Pancreas (tissue), 10 donors: ENCODE results near the gene CDC14A. TPM values are rescaled to one million over a fixed set of nuclear protein-coding genes. Genes with fewer than 3 reads are reported as not detected.

Experiments
- ATAC-seq, 4 donors: fragments of 200-7000 bp; cut with Tn5 transposase; one replicate each; pipeline versions ENCODE4 v1.8.0 to v1.9.1; 2020; ENCODE audit warnings: mild to moderate bottlenecking in 4 of 4, moderate library complexity in 4 of 4
- DNase-seq, 6 donors: peaks; one replicate each; pipeline ENCODE4 v3.0.0-alpha.2; 2020
- FAIRE-seq: peaks from 2 replicates; lab custom pipeline; 2012; peaks lifted over from hg19 to GRCh38; lab: Jason Lieb, UNC
- H3K27ac ChIP-seq, 4 donors: fragments of 200-600 bp; sonication (generic); 1 replicate in 3 of 4; 2 replicates in 1 of 4; pipeline versions ENCODE4 v1.5.0 to v1.8.0; 2020
- H3K27me3 ChIP-seq, 4 donors: fragments of 200-600 bp; one replicate each; pipeline ENCODE4 v1.8.0; 2021
- H3K36me3 ChIP-seq, 3 donors: fragments of 200-600 bp; sonication (generic) in 1 of 3; one replicate each; pipeline versions ENCODE4 v1.5.0 to v1.8.0; 2020 to 2021
- H3K4me1 ChIP-seq, 3 donors: fragments of 200-600 bp; one replicate each; pipeline ENCODE4 v1.8.0; 2021
- H3K4me3 ChIP-seq, 4 donors: fragments of 200-600 bp; sonication (generic) in 2 of 4; one replicate each; pipeline versions ENCODE4 v1.5.0 to v1.8.0; 2020 to 2021
- H3K9me3 ChIP-seq, 4 donors: fragments of 200-600 bp; one replicate each; pipeline ENCODE4 v1.8.0; 2021
- CTCF ChIP-seq, 4 donors: fragments of 200-600 bp; sonication (generic) in 3 of 4; IDR thresholded peaks; one replicate each; pipeline versions ENCODE4 v1.5.0 to v1.8.0; 2021; ENCODE audit warnings: antibody characterized with exemption in 4 of 4
- WGBS, 2 donors: extraction: QIAGEN DNeasy Blood & Tissue Kit; methylation state at CpG; one replicate each; pipeline ENCODE4 v1.1.7; 2013; 5-methylcytosine and 5-hydroxymethylcytosine counted together
- intact Hi-C, 3 donors: fragments of 100-400 bp; cut with DNase I; formaldehyde crosslinking; loops; one replicate each; pipeline versions ENCODE4 v1.11.1 to v1.14.2; 2022
- polyA plus RNA-seq, 2 donors: library from polyadenylated mRNA; stranded (reverse); fragments of 200-250 nt; gene quantifications; one replicate each; pipeline ENCODE4 v1.2.3, GENCODE V29; 2013
- total RNA-seq, 6 donors: library from RNA; stranded (reverse); fragmentation: NEBNext Ultra II Directional in 4 of 6; extraction: Animal tissue kit (Norgen Biotek cat#: 25700) in 4 of 6; gene quantifications; one replicate each; pipeline versions ENCODE4 v1.2.1 to v1.2.4, GENCODE V29; 2021 to 2023
- donor health status: healthy with polysubstance abuse.
- donor health status: DM: no; HTN: no; CAD: no; lungs with moderate emphysema.
- donor health status: DM: no; HTN: no; CAD: no.
- donor health status: control.
- donor health status: control.
- donor health status: Bipolar disorder and iron deficiency.
- donor health status: DM: yes; HTN: yes; CAD: no.
- donor health status: DM: no; HTN: no; CAD: no.
- donor health status: DM: no; HTN: no; CAD: no.
- donor health status: DM: yes; HTN: yes; CAD: no.

CDC14A gene
- total and polyA plus RNA-seq, 8 donors, result 1.4 to 5.2 (median 3.0) TPM

DNA sequence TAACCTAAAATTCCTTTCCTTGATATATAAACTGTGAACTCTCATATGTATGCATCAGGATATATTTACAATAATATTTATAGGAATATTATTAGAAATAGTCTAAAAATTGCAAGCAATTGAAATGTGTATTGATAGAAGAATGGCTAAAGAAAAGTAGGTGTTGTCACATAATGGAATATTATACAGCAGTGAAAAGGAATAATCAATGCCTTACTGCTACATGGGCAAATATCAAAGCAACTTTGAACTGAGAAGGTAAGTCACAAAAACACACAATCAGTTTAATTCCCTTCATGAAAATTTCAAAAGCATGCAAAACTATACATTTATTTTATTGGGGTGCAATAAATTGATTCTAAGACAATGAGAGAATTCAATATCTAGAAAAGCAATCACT lies 35.7 kb upstream of the CDC14A start:
- H3K4me1 ChIP-seq, result no peaks in the 10 kb centered on the region
- no peaks in the 10 kb centered on the region for H3K9me3 ChIP-seq
- intact Hi-C loops, result no loop called here
- DNase-seq, result no peak
- no peak for ATAC-seq
- no peaks in the 10 kb centered on the region for H3K27me3 ChIP-seq
- no peak overlapping the region for H3K27ac ChIP-seq
- H3K36me3 ChIP-seq, result no peaks in the 10 kb centered on the region
- FAIRE-seq, result no peak
- TF ChIP-seq CTCF (IDR thresholded peaks at IDR 0.05), result no peak
- no peak overlapping the region for H3K4me3 ChIP-seq

DNA sequence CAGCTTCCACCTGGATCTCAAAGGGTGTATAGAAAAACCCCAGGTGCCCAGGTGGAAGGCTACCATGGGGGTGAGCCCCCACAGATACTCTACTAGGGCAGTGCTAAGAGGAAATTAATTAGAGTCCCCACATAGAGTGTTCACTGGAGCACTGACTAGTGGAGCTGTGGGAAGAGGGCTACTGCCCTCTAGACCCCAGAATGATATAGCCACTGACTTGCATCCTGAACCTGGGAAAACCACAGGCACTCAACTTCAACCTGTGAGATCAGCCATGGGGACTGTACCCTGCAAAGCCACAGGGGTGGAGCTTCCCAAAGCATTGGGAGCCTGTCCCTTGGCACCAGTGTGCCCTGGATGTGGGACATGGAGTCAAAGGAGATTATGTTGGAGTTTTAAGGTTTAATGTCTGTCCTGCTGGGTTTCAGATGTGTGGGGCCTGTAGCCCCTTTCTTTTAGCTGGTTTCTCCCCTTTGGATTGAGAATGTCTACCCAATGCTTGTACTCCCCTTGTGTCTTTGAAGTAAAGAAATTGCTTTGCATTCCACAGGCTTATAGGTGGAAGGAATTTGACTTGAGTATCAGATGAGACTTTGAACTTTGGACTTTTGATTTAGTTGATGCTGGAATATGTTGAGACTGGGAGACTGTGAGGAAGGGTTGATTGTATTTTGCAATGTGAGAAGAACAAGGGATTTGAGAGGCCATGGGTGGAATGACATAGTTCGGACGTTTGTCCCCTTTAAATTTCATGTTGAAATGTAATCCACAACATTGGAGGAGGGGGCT lies 31.8 kb upstream of the CDC14A start:
- no peaks in the 10 kb centered on the region for H3K27me3 ChIP-seq
- 73 to 83% methylated on average over 2 of the region's 2 CpGs for WGBS, 2 donors
- intact Hi-C loops, result no loop called here
- no peaks in the 10 kb centered on the region for H3K9me3 ChIP-seq
- ATAC-seq (no peak), DNase-seq (no peak), FAIRE-seq (no peak)
- H3K27ac ChIP-seq, result no peak overlapping the region
- TF ChIP-seq CTCF (IDR thresholded peaks at IDR 0.05), result no peak
- no peaks in the 10 kb centered on the region for H3K36me3 ChIP-seq
- H3K4me1 ChIP-seq, result no peaks in the 10 kb centered on the region
- no peak overlapping the region for H3K4me3 ChIP-seq

- no peaks in the 10 kb centered on the region for H3K36me3 ChIP-seq
- H3K4me1 ChIP-seq, result no peaks in the 10 kb centered on the region
- no peak overlapping the region for H3K27ac ChIP-seq
- WGBS, 2 donors, result 91 to 93% methylated on average over 7 of the region's 7 CpGs
- no peak for TF ChIP-seq CTCF (IDR thresholded peaks at IDR 0.05)
- intact Hi-C loops, result no loop called here
- H3K9me3 ChIP-seq, result no peaks in the 10 kb centered on the region
- DNase-seq (no peak), ATAC-seq (no peak), FAIRE-seq (no peak)
- no peak overlapping the region for H3K4me3 ChIP-seq
- H3K27me3 ChIP-seq, result no peaks in the 10 kb centered on the region
Observed at GRCh38 chr1:100321100-100321493, 31.2 kb upstream of the CDC14A start.

GRCh38 chr1:100321506-100321905 lies 30.8 kb upstream of the CDC14A start:
- Histone ChIP-seq H3K4me1 (no peaks in the 10 kb centered on the region), H3K4me3 (no peak overlapping the region), H3K36me3 (no peaks in the 10 kb centered on the region), H3K27ac (no peak overlapping the region), H3K9me3 (no peaks in the 10 kb centered on the region), H3K27me3 (no peaks in the 10 kb centered on the region)
- intact Hi-C loops, result no loop called here
- no peak for FAIRE-seq
- no peak for ATAC-seq
- 85 to 86% methylated on average over 8 of the region's 8 CpGs for WGBS, 2 donors
- TF ChIP-seq CTCF (IDR thresholded peaks at IDR 0.05), result no peak
- DNase-seq, result no peak

GRCh38 chr1:100322436-100323211 lies 29.7 kb upstream of the CDC14A start:
- DNase-seq (no peak), ATAC-seq (peak; percentile 40 to 82 (median 68)), FAIRE-seq (no peak)

More at GRCh38 chr1:100322436-100323211, 29.7 kb upstream of the CDC14A start:
- H3K27ac ChIP-seq, result no peak overlapping the region
- no peaks in the 10 kb centered on the region for H3K27me3 ChIP-seq
- no peak overlapping the region for H3K4me3 ChIP-seq
- no peak for TF ChIP-seq CTCF (IDR thresholded peaks at IDR 0.05)
- no peaks in the 10 kb centered on the region for H3K9me3 ChIP-seq
- 23 to 25% methylated on average over 1 of the region's 1 CpG for WGBS, 2 donors
- H3K4me1 ChIP-seq, result no peaks in the 10 kb centered on the region
- no peaks in the 10 kb centered on the region for H3K36me3 ChIP-seq
- intact Hi-C loops, result no loop called here
